Measurements from ENCODE around the gene ARHGAP11A. TPM values are rescaled to one million over a fixed set of nuclear protein-coding genes. Genes with fewer than 3 reads are reported as not detected.

Gene ARHGAP11A
- total and polyA plus RNA-seq, 10 of the 15 experiments (the other 5 are each of a cell fraction or from before 2014, with no cell fraction given), result 12.4 to 53.6 (median 36.5) TPM

GRCh38 chr15:32671339-32672325 lies 56.3 kb downstream of the ARHGAP11A start (continued):
- TF ChIP-seq, protein P1, sequence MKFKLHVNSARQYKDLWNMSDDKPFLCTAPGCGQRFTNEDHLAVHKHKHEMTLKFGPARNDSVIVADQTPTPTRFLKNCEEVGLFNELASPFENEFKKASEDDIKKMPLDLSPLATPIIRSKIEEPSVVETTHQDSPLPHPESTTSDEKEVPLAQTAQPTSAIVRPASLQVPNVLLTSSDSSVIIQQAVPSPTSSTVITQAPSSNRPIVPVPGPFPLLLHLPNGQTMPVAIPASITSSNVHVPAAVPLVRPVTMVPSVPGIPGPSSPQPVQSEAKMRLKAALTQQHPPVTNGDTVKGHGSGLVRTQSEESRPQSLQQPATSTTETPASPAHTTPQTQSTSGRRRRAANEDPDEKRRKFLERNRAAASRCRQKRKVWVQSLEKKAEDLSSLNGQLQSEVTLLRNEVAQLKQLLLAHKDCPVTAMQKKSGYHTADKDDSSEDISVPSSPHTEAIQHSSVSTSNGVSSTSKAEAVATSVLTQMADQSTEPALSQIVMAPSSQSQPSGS (IDR thresholded peaks at IDR 0.05; ENCODE audit: low read length), result no peak
- TF ChIP-seq ZNF622 (IDR thresholded peaks at IDR 0.05) (no peak), SPI1 (IDR thresholded peaks at IDR 0.05; ENCODE audit: borderline replicate concordance, insufficient read depth, low read depth, low read length) (no peak), HDAC2 (IDR thresholded peaks at IDR 0.05) (no peak)

DNA sequence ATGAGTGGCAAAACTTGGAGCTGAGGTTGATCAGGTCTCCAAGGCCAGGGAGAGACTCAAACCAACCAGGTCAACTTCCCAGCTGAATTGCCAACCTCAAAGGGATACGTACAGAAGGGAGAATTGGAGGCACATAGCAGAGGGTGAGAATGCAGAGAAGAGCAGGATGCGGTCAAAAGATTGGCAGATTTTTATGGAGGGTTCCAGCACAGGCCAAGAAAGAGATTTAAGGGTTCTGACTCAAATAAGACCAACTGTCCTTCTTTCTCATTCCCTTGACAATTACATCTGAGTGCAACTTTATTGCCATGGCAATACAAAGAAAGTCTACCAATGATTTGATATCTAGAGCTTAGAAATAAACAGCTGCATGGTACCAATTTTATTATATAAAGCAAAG lies 59.4 kb downstream of the ARHGAP11A start:
- H3K4me3 ChIP-seq, result no peak overlapping the region
- no peak overlapping the region for H3K27ac ChIP-seq (ENCODE audit: control insufficient read depth, insufficient read depth)
- H2AFZ ChIP-seq (ENCODE audit: control insufficient read depth, low read depth, low read length), result no peak overlapping the region
- H4K20me1 ChIP-seq (ENCODE audit: control insufficient read depth, insufficient read depth), result no peaks in the 10 kb centered on the region
- in situ Hi-C loops (cut with MboI) (no loop called here), intact Hi-C loops (cut with micrococcal nuclease; ENCODE audit: unreplicated experiment) (no loop called here)
- ATAC-seq (no peak), DNase-seq (ENCODE audit: low read depth, low spot score) (no peak), FAIRE-seq (no peak)
- H3K79me2 ChIP-seq (ENCODE audit: control insufficient read depth, insufficient read depth, low read length), result no peaks in the 10 kb centered on the region
- H3K4me2 ChIP-seq (ENCODE audit: control insufficient read depth, insufficient read depth), result no peak overlapping the region
- WGBS (ENCODE audit: insufficient coverage, insufficient replicate concordance, low lambda C conversion rate, missing lambda C conversion rate), result 90% methylated on average over 2 of the region's 2 CpGs
- BruUV-seq (replicated peaks), result no TSS peak
- ChIA-PET POLR2A (no interaction called here), CTCF (interaction anchor here (0.5 to 3.7 kb wide), 3 partner anchors 12 to 162 kb away, joined by 3 to 16 read pairs (median 3); no protein-coding TSS in a partner anchor), SMC1A (ENCODE audit: uncharacterized antibody, unreplicated experiment) (interaction anchor here (0.6 kb wide), 1 partner anchor 15 kb away, joined by 4 read pairs; no protein-coding TSS in a partner anchor), RAD21 (ENCODE audit: unreplicated experiment) (no interaction called here)
- H3K9ac ChIP-seq (ENCODE audit: control insufficient read depth, insufficient read depth, low read length), result no peak overlapping the region
- H3K36me3 ChIP-seq (ENCODE audit: control insufficient read depth in 2 of 2, insufficient read depth in 2 of 2, low read length in 1 of 2), result no peaks in the 10 kb centered on the region
- H3K27me3 ChIP-seq (replicated peaks in 1 of 2; ENCODE audit: control insufficient read depth in 2 of 2, insufficient read depth in 2 of 2, low read length in 1 of 2), result peaks cover 0 to 2% of the 10 kb centered on the region in 2 experiments; a peak in 1 of 4 replicates
- H3K4me1 ChIP-seq (ENCODE audit: control insufficient read depth, insufficient read depth, low read length), result no peaks in the 10 kb centered on the region
- TF ChIP-seq ETV6 (conservative IDR thresholded peaks at IDR 0.05 in 1 of 2, IDR thresholded peaks at IDR 0.05 in 1 of 2; ENCODE audit: borderline replicate concordance in 1 of 2, low read depth in 1 of 2) (no peak), ZNF274 (IDR thresholded peaks at IDR 0.05; ENCODE audit: insufficient read depth, insufficient read length) (no peak), SPI1 (IDR thresholded peaks at IDR 0.05; ENCODE audit: borderline replicate concordance, insufficient read depth, low read depth, low read length) (no peak), SRF (IDR thresholded peaks at IDR 0.05; ENCODE audit: low read depth in 2 of 2, low read length in 2 of 2) (no peak), SREBF2 (IDR thresholded peaks at IDR 0.05; ENCODE audit: low read length) (no peak)
- H3K9me3 ChIP-seq (replicated peaks; ENCODE audit: control insufficient read depth, insufficient read depth, low read length), result no peaks in the 10 kb centered on the region
